GM18858 (cell line): ENCODE data around the gene CLDN6.
"Not testable (repeated sequence)": the region's sequence is repeated elsewhere in the genome, so short reads cannot be mapped to it uniquely, and the experiment has no call there.

ENCODE experiments used
- ATAC-seq: cut with Tn5 transposase; IDR thresholded peaks from one replicate; pipeline ENCODE4 v1.9.1; 2021; ENCODE audit not compliant: unreplicated experiment

Gene CLDN6

DNA sequence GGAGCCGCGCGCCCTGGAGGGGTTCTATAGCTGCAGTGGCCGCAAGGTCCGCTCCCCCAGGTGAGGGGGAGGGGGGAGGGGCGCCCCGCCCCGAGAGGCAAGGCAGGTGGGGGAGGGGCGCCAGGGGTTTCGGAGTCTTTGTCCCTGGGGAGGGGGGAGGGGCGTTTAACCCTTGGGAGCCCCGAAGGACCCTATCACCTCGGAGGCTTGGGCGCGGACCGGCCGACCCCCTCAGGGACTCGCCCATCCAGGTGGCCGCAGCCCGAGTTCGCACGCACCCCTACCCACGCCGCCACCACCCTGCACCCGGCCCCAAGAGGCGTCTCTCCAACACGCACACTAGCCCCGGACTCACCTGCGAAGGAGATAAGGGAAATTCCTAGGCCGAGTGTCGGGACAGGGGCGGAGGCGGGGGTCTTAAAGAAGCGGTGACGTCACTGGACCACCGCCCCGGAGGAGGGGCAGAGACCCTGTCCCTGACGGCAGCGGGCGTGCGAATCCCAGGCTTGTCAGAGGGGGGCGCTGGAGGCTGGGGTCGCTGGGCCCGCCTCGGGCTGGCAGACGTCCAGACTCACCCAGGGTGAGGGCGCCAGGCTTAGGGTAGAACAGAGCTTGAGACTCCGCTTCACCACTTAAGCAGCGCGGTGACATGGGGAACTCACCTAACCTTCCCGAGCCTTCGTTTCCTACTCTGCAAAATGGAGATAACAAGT, at the start of gene CLDN6:
CLDN6 (minus strand) TSS at position 390 of the 713 bp plus-strand sequence. CDS start 2,162 bp downstream, outside the sequence.
- no peak for ATAC-seq

- no peak for ATAC-seq
Observed at GRCh38 chr16:3066440-3066748, 48.4 kb upstream of the CLDN6 start.

- no peak for ATAC-seq
Observed at GRCh38 chr16:3065742-3066439, 47.9 kb upstream of the CLDN6 start.

- no peak for ATAC-seq
Observed at GRCh38 chr16:3065069-3065741, 47.2 kb upstream of the CLDN6 start, which contains the start of gene IL32. Gene IL32 (plus strand): TSS chr16:3065640. CDS start chr16:3065812, 172 bp downstream.

GRCh38 chr16:3063625-3064386, 45.8 kb upstream of the CLDN6 start:
- ATAC-seq = no peak

GRCh38 chr16:3062553-3062952, 44.6 kb upstream of the CLDN6 start:
- ATAC-seq = no peak

GRCh38 chr16:3060339-3061127, 42.5 kb upstream of the CLDN6 start:
- no peak for ATAC-seq

GRCh38 chr16:3059723-3060242, 41.8 kb upstream of the CLDN6 start:
- no peak for ATAC-seq

- ATAC-seq = no peak
Observed at GRCh38 chr16:3059041-3059722, 41.2 kb upstream of the CLDN6 start.

GRCh38 chr16:3058139-3059030, 40.4 kb upstream of the CLDN6 start:
- ATAC-seq = no peak

DNA sequence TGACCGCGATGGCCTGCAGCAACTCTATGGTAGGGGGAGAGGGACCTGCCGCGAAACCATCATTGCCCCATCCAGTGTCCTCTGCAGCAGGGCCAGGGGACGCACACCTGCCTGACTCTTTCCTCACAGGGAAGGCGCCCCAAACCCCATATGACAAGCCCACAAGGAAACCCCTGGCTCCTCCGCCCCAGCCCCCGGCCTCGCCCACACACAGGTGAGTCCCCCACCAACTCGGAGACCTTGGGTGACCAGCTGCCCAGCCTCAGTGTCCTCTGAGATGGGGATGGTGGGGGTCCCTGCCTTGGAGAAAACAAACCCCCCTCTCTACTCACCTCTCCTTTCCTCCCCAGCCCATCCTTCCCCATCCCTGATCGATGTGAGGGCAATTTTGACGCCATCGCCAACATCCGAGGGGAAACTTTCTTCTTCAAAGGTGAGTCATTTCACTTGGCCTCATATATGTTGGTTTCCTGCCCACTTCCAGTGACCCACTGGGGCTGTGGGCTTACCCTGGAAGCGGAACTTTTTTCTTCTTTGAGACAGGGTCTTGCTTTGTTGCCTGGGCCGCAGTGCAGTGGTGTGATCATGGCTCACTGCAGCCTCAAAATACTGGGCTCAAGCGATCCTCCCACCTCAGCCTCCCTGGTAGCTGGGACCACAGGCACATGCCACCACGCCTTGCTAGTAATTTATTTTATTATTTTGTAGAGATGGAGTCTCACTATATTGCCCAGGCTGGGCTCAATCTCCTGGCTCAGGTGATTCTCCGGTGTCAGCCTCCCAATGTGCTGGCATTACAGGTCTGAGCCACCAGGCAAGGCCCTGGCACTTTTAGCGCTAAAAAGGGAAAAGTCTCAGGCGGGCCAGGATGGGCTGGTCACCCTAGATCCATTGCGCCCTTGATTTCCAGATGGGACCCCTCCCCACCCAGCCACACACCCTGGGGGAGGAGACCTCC, 39.5 kb upstream of the CLDN6 start:
- no peak for ATAC-seq

- no peak for ATAC-seq
Observed at GRCh38 chr16:3056336-3057180, 38.6 kb upstream of the CLDN6 start.

GRCh38 chr16:3055734-3056115, 37.7 kb upstream of the CLDN6 start:
- not testable (repeated sequence) for ATAC-seq

DNA sequence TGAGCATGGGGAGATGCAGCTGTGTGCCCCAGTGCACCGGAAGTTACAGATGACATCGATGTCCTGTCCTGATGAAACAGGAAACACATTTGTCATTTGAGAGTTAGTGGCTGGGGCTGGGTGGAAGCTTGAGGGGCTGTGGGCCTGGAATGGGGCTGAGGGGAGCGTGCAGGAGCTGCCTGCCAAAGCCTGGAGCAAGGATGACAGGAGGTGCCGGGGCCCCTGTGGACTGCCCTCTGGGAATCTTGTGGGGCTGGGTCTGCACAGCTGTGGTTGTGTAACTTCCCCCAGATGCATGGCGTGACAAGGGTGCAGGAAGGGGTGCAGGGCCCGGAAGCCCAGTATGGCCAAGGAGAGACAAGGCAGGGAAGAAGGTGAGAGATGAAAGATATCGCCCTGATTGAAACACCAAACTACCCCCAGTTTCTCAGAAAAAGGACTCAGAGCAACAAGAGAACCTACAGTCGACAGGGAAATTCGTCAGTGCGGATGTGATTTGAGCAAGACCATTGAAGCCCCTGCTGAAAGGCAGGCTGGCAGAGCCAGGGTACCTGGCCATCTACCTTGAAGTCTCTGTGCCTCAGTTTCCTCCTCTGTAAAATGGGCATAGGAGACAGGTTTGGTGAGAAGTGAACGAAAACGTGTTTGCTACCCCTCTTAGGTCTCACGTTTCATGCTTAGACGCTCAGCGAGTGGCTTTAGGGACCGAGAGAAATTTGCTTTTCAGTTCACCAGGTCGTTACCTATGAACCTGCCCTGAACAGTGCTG, 37.2 kb upstream of the CLDN6 start:
- ATAC-seq = no peak

GRCh38 chr16:3053330-3053710, 35.3 kb upstream of the CLDN6 start:
- ATAC-seq = not testable (repeated sequence)
